Kidney (tissue), 14 donors: ENCODE data around the gene PARP8. TPM values are rescaled to one million over a fixed set of nuclear protein-coding genes. Genes with fewer than 3 reads are reported as not detected.

ENCODE experiments used
- DNase-seq, 5 donors: peaks; one replicate each; pipeline ENCODE4 v3.0.0-alpha.2; 2013 to 2020
- FAIRE-seq: peaks from 2 replicates; lab custom pipeline; 2012; peaks lifted over from hg19 to GRCh38; lab: Jason Lieb, UNC
- H3K27ac ChIP-seq, 2 donors: one replicate each; pipeline ENCODE4 v1.7.0; 2013; ENCODE audit warnings: low read depth in 2 of 2, low read length in 2 of 2, inconsistent platforms in 1 of 2
- H3K27me3 ChIP-seq: one replicate; pipeline ENCODE4 v1.7.1; 2013; ENCODE audit warnings: low read length, inconsistent platforms; ENCODE audit not compliant: control insufficient read depth, insufficient read depth
- H3K36me3 ChIP-seq, 3 donors: one replicate each; pipeline versions ENCODE4 v1.7.0 to v1.7.1; 2013; ENCODE audit warnings: low read length in 3 of 3, control low read depth in 1 of 3, inconsistent platforms in 1 of 3; ENCODE audit not compliant: insufficient read depth in 3 of 3, control insufficient read depth in 2 of 3
- H3K4me1 ChIP-seq, 3 donors: one replicate each; pipeline versions ENCODE4 v1.7.0 to v1.7.1; 2013; ENCODE audit warnings: low read length in 3 of 3, inconsistent platforms in 1 of 3, low read depth in 1 of 3; ENCODE audit not compliant: control insufficient read depth in 2 of 3, insufficient read depth in 2 of 3
- H3K4me3 ChIP-seq, 3 donors: one replicate each; pipeline versions ENCODE4 v1.7.0 to v1.8.1; 2013; ENCODE audit warnings: low read length in 3 of 3, control low read depth in 1 of 3, inconsistent platforms in 1 of 3
- H3K9ac ChIP-seq, 3 donors: one replicate each; pipeline versions ENCODE4 v1.7.0 to v1.7.1; 2013; ENCODE audit warnings: low read length in 3 of 3, control low read depth in 1 of 3, inconsistent platforms in 1 of 3
- H3K9me3 ChIP-seq, 3 donors: one replicate each; pipeline versions ENCODE4 v1.7.0 to v1.7.1; 2013; ENCODE audit warnings: low read length in 3 of 3, control low read depth in 1 of 3, inconsistent platforms in 1 of 3; ENCODE audit not compliant: control insufficient read depth in 2 of 3, insufficient read depth in 1 of 3
- CTCF ChIP-seq: IDR thresholded peaks from 3 replicates; pipeline ENCODE4 v1.5.1; 2012; ENCODE audit warnings: mild to moderate bottlenecking, moderate library complexity, borderline replicate concordance; ENCODE audit not compliant: insufficient read depth; ENCODE audit errors: extremely low read depth
- intact Hi-C: fragments of 100-400 bp; cut with DNase I; formaldehyde crosslinking; loops from one replicate; pipeline ENCODE4 v1.11.1; 2022
- polyA plus RNA-seq: library from polyadenylated mRNA; stranded (reverse); fragments of 350-450 nt; fragmentation: Illumina TruSeq; extraction: RNeasy Lipid Tissue Mini Kit (QIAGEN cat#74804); gene quantifications from one replicate; pipeline ENCODE4 v1.2.3, GENCODE V29; 2014; ENCODE audit warnings: low read depth, low replicate concordance; ENCODE audit not compliant: insufficient read depth
- total RNA-seq: library from RNA; stranded (reverse); fragmentation: NEBNext Ultra II Directional; extraction: Animal tissue kit (Norgen Biotek cat#: 25700); gene quantifications from one replicate; pipeline ENCODE4 v1.2.1, GENCODE V29; 2021
- donor health status: control.
- donor health status: control.
- donor health status: control.
- donor health status: control.
- donor health status: control.
- donor health status: DM: yes; HTN: yes; CAD: no.
- donor health status: Normal renal cell carcinoma (clear cell type).

PARP8 gene
- total and polyA plus RNA-seq, 2 donors from 2014 or later: 3.4 to 42.5 TPM

- no peak for FAIRE-seq
- no peak for TF ChIP-seq CTCF
These were observed 96.9 kb downstream of the PARP8 start for GRCh38 chr5:50763351-50763750.

GRCh38 chr5:50763846-50764245 is 97.4 kb downstream of the PARP8 start:
- H3K9me3 ChIP-seq: no peaks in the 10 kb centered on the region
- no peaks in the 10 kb centered on the region for H3K36me3 ChIP-seq
- H3K9ac ChIP-seq: no peak overlapping the region
- DNase-seq (no peak), FAIRE-seq (no peak)
- H3K4me1 ChIP-seq: no peaks in the 10 kb centered on the region
- no peaks in the 10 kb centered on the region for H3K27me3 ChIP-seq
- intact Hi-C loops: no loop called here
- no peak overlapping the region for H3K27ac ChIP-seq
- no peak overlapping the region for H3K4me3 ChIP-seq
- TF ChIP-seq CTCF: no peak

More at GRCh38 chr5:50763351-50763750, 96.9 kb downstream of the PARP8 start:
- no peak for DNase-seq
- Histone ChIP-seq H3K36me3 (no peaks in the 10 kb centered on the region), H3K9me3 (no peaks in the 10 kb centered on the region), H3K4me3 (no peak overlapping the region), H3K9ac (no peak overlapping the region), H3K27ac (no peak overlapping the region), H3K4me1 (no peaks in the 10 kb centered on the region), H3K27me3 (no peaks in the 10 kb centered on the region)
- intact Hi-C loops: no loop called here

- intact Hi-C loops: no loop called here
- Histone ChIP-seq H3K9me3 (no peaks in the 10 kb centered on the region), H3K27me3 (no peaks in the 10 kb centered on the region), H3K36me3 (no peaks in the 10 kb centered on the region), H3K4me3 (no peak overlapping the region), H3K4me1 (no peaks in the 10 kb centered on the region), H3K9ac (no peak overlapping the region), H3K27ac (no peak overlapping the region)
- FAIRE-seq (no peak), DNase-seq (no peak)
- no peak for TF ChIP-seq CTCF
These were observed 99.6 kb downstream of the PARP8 start for GRCh38 chr5:50766042-50766441.

- Histone ChIP-seq H3K27me3 (no peaks in the 10 kb centered on the region), H3K36me3 (no peaks in the 10 kb centered on the region), H3K4me3 (no peak overlapping the region), H3K9me3 (no peaks in the 10 kb centered on the region), H3K9ac (no peak overlapping the region), H3K4me1 (no peaks in the 10 kb centered on the region), H3K27ac (no peak overlapping the region)
- TF ChIP-seq CTCF: no peak
- intact Hi-C loops: no loop called here
- DNase-seq (no peak), FAIRE-seq (no peak)
These were observed 100.0 kb downstream of the PARP8 start for GRCh38 chr5:50766462-50766861.
